Glomerular visceral epithelial cell (primary cell): ENCODE data around the gene IFNB1.

Experiments
- DNase-seq: peaks from one replicate; pipeline ENCODE4 v3.0.0-alpha.2; 2016; ENCODE audit errors: extremely low spot score

IFNB1 gene

DNA sequence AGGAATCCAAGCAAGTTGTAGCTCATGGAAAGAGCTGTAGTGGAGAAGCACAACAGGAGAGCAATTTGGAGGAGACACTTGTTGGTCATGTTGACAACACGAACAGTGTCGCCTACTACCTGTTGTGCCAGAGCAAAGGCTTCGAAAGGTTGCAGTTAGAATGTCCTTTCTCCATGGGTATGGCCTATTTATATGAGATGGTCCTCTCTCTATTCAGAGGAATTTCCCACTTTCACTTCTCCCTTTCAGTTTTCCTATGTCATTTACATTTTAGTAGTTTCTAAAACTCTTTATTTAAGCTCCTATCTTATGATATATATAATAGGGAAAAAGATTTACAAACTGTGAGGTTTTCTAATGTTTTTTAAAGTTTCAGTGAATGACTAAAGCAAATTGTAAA lies at the start of gene IFNB1:
IFNB1 (minus strand) TSS at position 162 of the 400 bp plus-strand sequence; CDS start at position 89, 73 bp downstream.
- DNase-seq: no peak

GRCh38 chr9:21121595-21122251 lies 44.0 kb upstream of the IFNB1 start:
- DNase-seq: no peak

- DNase-seq: no peak
Measured at GRCh38 chr9:21121079-21121478, 43.3 kb upstream of the IFNB1 start.

DNA sequence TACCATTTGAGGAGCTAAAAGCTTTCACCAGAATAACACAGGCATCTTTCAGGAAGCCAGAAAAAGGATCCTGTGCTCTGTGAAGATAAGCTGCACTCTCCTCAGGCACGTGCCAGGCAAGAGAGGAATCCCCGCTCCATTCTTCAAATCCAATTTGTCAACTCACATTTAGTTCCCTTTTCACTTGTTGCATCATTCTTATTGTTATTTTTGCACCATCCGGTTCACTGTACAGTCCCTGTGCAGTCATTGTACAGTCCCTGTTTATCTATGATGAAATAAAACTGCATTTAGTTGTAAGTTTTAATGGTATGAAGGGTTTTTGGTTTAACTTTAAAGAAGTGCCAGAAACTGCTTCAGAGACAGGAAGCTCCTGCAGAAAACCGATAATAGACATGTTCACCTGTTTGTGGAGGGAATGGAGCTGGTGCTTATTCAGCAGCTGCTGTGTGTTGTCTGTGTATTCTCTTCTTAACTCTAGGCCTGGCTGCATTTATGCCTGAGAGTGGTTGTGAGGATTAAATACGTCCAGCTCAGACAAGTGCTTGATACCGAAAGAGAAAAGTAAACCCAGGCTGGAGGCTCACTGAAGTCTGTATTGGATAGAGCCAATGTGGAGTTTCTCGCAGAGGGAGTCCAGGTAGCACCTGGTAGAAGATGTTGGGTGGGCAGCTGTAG lies 41.5 kb upstream of the IFNB1 start:
- no peak for DNase-seq

DNA sequence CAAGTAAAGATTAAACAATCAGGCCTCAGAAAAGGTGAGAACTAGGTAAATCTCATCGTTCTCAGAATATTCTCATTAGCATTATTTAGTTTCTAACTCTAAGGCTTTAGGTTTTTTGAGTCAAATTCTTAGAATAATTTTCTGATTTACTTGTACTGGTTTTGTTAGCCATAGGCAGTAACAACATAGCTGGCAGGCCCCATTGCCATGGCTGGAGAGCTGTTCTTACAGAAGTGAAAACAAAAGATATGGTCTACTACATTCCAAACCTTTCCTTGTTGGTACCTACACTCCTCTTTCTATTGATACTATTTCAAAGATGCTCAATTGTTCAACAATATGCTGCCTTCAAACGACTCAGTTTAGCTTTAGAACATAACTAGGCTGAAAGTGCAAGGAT lies 36.6 kb upstream of the IFNB1 start:
- DNase-seq: no peak

DNA sequence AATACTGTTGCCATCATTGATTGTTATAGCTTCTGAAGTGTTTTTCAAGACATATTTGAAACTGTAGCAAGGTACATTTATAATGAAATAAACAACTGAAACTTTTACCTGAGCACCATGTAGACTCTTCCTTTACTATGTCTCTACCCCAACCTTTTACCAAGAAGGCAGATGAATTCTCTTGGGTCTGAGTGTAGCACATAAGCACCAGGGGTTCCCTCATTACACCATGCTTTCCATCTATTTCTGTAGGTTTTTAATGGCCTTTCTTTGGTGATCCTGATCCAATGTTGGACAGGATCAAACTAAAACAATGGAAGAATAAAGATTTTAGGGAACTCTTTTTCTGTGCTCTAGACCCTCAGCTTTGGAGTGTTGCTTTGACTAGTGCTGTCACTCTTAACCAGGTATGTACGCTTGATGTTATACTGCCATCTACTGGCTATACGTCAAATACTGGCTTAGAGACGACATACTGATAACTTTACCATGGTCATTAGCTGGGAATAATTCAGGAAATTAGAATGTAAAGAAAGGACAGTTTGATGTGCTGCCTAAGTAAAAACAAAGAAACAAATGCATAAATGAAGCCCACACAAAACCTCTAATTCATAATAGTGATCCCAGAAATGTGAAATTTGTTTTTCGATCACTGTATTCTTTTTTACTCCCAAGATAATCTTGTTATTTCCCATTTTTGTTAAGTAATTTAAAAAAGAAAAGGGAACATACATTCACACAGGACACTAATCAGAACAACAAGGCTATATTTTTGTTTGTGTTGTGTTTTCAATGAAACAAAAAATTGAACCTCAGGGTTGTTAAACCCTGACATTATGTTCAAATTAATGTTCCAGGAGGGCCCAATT lies 33.2 kb upstream of the IFNB1 start:
- DNase-seq: peak; percentile 71

GRCh38 chr9:21104787-21105186 lies 27.0 kb upstream of the IFNB1 start:
- DNase-seq: no peak

- no peak for DNase-seq
Measured at GRCh38 chr9:21102305-21102704, 24.6 kb upstream of the IFNB1 start.

GRCh38 chr9:21097817-21098216 lies 20.1 kb upstream of the IFNB1 start:
- DNase-seq: no peak

DNA sequence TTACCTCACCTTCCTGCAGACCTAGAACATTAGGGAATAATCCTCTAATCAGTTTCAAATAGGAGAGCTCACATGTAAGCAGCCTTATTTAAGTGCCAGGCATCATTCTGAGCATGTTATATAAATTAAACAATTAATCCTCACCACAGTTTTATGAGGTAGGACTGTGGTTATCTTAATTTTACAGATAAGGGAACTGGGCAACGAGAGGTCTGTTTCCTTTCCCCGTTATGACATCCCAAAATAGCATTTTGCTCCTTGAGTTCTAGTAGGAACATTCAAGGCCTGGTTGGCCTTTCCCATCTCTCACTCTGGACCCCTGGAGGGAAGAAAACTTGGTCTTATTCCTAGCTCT lies 19.1 kb upstream of the IFNB1 start:
- DNase-seq: no peak

DNA sequence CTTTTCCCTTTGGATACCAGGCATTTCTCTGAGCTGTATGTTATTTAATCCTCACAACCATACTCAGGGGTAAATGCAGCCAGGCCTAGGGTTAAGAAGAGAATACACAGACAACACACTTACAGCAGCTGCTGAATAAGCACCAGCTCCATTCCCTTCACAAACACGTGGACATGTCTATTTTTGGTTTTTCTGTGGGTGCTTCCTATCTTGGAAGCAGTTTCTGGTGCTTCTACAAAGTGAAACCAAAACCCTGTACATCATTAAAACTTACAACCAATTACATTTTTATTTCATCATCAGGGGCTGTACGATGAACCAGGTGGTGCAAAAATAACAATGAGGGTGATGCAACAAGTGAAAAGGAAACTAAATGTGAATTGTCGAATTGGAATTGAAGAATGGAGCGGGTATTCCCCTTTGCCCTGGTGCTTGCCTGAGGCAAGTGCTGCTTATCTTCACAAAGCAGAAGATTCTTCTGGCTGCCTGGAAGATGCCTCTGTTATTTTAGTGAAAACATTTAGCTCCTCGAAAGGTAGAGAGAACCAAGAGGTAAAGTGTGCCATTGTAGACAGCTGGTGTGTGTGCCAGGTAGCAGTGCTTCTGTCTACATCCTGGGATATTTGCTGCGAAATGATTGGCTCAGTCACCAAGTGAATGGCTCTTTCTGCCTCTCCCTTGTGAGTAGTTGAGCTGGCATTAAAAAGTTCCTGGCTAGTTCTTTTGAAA lies 18.6 kb upstream of the IFNB1 start:
- peak; percentile 25 for DNase-seq

- no peak for DNase-seq
Measured at GRCh38 chr9:21095561-21095960, 17.8 kb upstream of the IFNB1 start.

DNA sequence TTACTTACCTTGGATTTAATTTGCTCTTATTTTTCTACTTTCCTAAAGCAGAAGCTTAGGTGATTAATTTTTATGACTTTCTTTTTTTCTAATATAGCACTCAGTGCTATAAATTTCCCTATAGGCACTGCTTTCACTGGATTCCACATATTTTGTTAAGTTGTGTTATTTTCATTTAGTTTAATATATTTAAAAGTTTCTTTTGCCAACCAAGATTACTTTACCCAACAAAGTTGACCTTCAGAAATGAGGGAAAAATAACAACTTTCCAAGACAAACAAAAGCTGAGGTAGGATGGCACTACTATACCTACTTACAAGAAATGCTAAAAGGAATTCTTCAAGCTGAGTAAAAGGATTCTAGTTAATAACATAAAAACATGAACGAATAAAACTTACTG lies 8.8 kb upstream of the IFNB1 start:
- no peak for DNase-seq

DNA sequence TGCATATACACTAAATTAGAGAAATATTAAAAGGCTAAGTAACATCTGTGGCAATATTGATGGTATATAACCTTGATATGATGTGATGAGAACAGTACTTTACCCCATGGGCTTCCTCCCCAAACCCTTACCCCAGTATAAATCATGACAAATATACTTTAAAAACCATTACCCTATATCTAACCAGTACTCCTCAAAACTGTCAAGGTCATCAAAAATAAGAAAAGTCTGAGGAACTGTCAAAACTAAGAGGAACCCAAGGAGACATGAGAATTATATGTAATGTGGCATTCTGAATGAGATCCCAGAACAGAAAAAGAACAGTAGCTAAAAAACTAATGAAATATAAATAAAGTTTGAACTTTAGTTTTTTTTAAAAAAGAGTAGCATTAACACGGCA lies 7.3 kb upstream of the IFNB1 start:
- DNase-seq: no peak

DNA sequence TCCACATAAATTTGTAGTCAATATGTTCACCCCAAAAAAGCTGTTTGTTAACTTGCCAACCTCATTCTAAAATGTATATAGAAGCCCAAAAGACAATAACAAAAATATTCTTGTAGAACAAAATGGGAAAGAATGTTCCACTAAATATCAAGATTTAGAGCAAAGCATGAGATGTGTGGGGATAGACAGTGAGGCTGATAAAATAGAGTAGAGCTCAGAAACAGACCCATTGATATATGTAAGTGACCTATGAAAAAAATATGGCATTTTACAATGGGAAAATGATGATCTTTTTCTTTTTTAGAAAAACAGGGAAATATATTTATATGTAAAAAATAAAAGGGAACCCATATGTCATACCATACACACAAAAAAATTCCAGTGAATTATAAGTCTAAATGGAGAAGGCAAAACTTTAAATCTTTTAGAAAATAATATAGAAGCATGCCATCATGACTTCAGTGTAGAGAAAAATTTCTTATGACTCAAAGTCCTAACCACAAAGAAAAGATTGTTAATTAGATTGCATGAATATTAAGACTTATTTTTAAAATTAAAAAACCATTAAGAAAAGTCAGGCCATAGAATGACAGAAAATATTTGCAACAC lies 6.6 kb upstream of the IFNB1 start:
- DNase-seq: no peak

- no peak for DNase-seq
Measured at GRCh38 chr9:21082671-21083070, 4.9 kb upstream of the IFNB1 start.

DNA sequence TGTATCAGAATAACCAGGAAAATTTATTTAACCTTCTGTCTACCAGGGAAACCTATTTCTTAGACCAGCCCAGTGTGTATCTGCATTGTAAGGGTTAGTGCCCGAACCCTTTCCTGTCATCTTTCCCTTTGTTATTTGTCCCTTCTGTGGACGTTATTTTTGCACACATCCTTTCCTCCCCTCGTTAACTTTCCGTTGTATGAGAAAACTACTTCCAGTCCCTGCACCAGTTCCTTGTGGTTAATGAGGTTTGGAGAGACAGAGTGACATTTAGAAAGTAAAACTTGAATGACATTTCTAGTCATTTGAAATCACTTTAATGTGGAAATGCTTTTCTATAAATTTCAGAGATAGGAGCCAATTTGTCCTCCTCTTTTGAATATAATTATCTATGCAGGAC lies 4.3 kb upstream of the IFNB1 start:
- no peak for DNase-seq

GRCh38 chr9:21081451-21081850 lies 3.7 kb upstream of the IFNB1 start:
- DNase-seq: no peak

DNA sequence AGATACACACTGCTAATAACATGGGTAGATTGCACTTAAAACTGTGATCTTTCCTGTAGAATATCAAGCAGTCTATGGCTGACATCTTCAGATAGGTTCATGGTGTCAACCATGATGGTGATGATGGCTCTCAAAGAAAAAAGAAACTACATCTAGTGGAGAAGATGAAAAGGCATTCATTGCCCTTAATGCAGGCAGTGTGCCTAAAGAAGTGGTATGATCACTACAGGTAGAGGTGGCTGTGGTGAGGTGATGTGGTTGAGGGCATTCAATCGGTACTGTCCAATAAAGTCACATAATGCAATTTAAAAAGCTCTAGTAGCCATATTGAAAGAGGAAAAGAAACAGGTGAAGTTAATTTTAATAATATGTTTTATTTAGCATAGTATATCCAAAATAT lies 3.1 kb upstream of the IFNB1 start:
- DNase-seq: no peak

DNA sequence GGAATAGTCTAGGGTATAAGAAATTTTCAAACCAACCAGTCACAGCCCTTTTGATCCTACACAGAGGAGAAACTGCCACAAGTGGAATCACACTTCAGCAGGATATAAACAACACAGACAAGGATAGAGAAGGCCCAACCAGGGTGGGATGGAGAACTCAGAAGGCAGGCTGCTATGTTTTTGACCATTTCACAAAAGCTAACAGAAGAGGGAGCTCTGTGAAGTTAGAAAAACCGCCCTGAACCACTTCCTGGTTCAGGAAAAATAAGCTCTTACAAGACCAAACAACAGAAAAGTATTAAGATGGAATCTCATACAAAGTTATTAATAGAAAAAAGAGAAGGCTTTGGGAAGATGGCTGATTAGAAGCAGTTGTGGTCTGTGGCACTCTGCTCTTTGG lies 960 bp upstream of the IFNB1 start:
- no peak for DNase-seq

DNA sequence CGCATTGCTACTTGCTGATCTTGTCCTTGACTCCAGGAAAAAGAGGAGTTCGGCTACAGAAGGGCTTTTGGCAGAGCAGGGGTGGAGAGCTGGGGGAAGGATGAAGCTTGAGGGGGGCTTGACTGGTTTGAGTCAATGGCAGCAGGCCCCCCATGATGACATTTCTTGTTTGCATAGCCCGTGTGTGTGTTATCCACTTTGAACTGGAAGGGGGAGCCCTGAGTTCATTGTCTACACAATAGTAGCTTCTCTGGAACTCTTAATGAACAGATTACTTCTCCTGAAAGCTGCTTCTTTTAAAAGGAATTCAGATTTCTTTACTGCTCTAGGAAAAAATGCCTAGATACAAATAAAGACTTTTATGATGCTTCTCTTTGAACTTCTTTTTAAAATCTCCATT lies 2.3 kb downstream of the IFNB1 start:
- DNase-seq: no peak

DNA sequence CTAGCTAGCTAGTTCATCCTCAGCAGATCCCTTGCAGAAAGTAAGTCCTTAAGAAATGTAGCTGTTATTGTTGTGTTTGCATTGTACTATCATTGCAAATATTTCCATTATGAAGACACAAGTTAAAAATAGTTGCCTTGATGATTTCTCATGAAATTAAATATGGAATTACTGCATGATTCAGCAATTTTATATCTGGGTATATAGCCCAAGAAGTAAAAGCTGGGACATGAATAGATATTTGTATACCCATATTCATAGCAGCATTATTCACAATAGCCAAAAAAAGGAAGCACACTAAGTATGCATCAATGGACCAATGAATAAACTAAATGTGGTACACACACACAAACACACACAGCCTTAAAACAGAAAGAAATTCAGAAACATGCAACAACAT lies 6.8 kb downstream of the IFNB1 start:
- DNase-seq: no peak
